HepG2 (cell line): ENCODE measurements around the gene DEPDC5. TPM values are rescaled to one million over a fixed set of nuclear protein-coding genes. Genes with fewer than 3 reads are reported as not detected.
A peak's percentile ranks its signal among the peaks of the same experiment; 100 is the strongest.

Experiments used
- ATAC-seq: fragments of 200-7000 bp; cut with Tn5 transposase; 3 replicates; pipeline ENCODE4 v1.9.1; 2020; ENCODE audit warnings: mild to moderate bottlenecking, moderate library complexity
- BruUV-seq: library from RNA; stranded (reverse); fragments of 400-500 nt; replicated peaks from 2 replicates; lab custom pipeline; 2021; lab: Mats Ljungman, UMichigan
- CTCF ChIA-PET: fragments of 300-600 bp; formaldehyde crosslinking; extraction: SDS; loops from one replicate; lab custom pipeline; 2021; ENCODE audit warnings: low total read pairs, inconsistent platforms, low intra/inter-chr PET ratio; lab: Yijun Ruan, JAX
- POLR2A ChIA-PET: fragments of 350-600 bp; sonication (Branson Sonifier 250); formaldehyde crosslinking; loops from one replicate; lab custom pipeline; 2020; ENCODE audit warnings: antibody characterized with exemption, inconsistent platforms; lab: Yijun Ruan, JAX
- DNase-seq: peaks from one replicate; pipeline ENCODE4 v3.0.0-alpha.2; 2015; ENCODE audit warnings: low spot score
- FAIRE-seq: peaks from 3 replicates; lab custom pipeline; 2011; peaks lifted over from hg19 to GRCh38; lab: Jason Lieb, UNC
- H2AFZ ChIP-seq: one replicate; pipeline ENCODE4 v1.6.1; 2011; ENCODE audit warnings: low read length, inconsistent platforms
- H3K27ac ChIP-seq: fragments of 300-600 bp; 3 replicates; pipeline ENCODE4 v1.8.0; 2011; ENCODE audit warnings: mixed run types, mild to moderate bottlenecking, mixed read lengths, low read length, inconsistent platforms; ENCODE audit not compliant: insufficient read depth; ENCODE audit errors: extremely low read length
- H3K27me3 ChIP-seq, 2 experiments: fragments of 200-600 bp in 1 of 2; 2 replicates in 1 of 2; 3 replicates in 1 of 2; pipeline versions ENCODE4 v1.6.0 to v1.8.0; 2011; ENCODE audit warnings: low read length in 2 of 2, mild to moderate bottlenecking in 2 of 2, moderate library complexity in 2 of 2, inconsistent platforms in 1 of 2; ENCODE audit not compliant: insufficient read depth in 2 of 2, control insufficient read depth in 1 of 2
- H3K36me3 ChIP-seq, 2 experiments: fragments of 200-600 bp in 1 of 2; replicated peaks in 1 of 2; 2 replicates in 1 of 2; 3 replicates in 1 of 2; pipeline versions ENCODE4 v1.5.1 to v1.8.0; 2011; ENCODE audit warnings: low read length in 2 of 2, inconsistent platforms in 1 of 2; ENCODE audit not compliant: insufficient read depth in 2 of 2, control insufficient read depth in 1 of 2
- H3K4me1 ChIP-seq: 2 replicates; pipeline ENCODE4 v1.5.1; 2012; ENCODE audit warnings: low read length, inconsistent platforms; ENCODE audit not compliant: insufficient read depth
- H3K4me2 ChIP-seq: 2 replicates; pipeline ENCODE4 v1.6.0; 2011; ENCODE audit warnings: low read depth, low read length, inconsistent platforms
- H3K4me3 ChIP-seq, 3 experiments: fragments of 200-600 bp in 1 of 3; sonication (generic), shearing (Covaris generic) in 1 of 3; replicated peaks in 1 of 3; 2 replicates each; pipeline ENCODE4 v1.5.1; 2011 to 2016; ENCODE audit warnings: low read length in 3 of 3, inconsistent platforms in 2 of 3, low read depth in 2 of 3, mild to moderate bottlenecking in 2 of 3, control low read depth in 1 of 3, mixed read lengths in 1 of 3; ENCODE audit not compliant: insufficient read depth in 1 of 3
- H3K79me2 ChIP-seq: one replicate; pipeline ENCODE4 v1.6.1; 2011; ENCODE audit warnings: low read length, inconsistent platforms; ENCODE audit not compliant: insufficient read depth
- H3K9ac ChIP-seq: 2 replicates; pipeline ENCODE4 v1.6.0; 2011; ENCODE audit warnings: mild to moderate bottlenecking, low read depth, low read length, inconsistent platforms; ENCODE audit not compliant: insufficient read depth
- H3K9me3 ChIP-seq: 2 replicates; pipeline ENCODE4 v1.5.1; 2012; ENCODE audit warnings: mild to moderate bottlenecking, low read length
- H4K20me1 ChIP-seq: 2 replicates; pipeline ENCODE4 v1.6.0; 2011; ENCODE audit warnings: inconsistent platforms, mild to moderate bottlenecking, low read length, moderate library complexity; ENCODE audit not compliant: insufficient read depth
- GLI4 ChIP-seq: sonication (generic); formaldehyde crosslinking; IDR thresholded peaks from 2 replicates; pipeline ENCODE4 v1.5.1; 2020; ENCODE audit warnings: missing genetic modification reagents, mild to moderate bottlenecking, moderate library complexity, borderline replicate concordance
- NCOA2 ChIP-seq: sonication (generic); formaldehyde crosslinking; IDR thresholded peaks from 2 replicates; pipeline ENCODE4 v1.8.0; 2022; ENCODE audit warnings: inconsistent platforms
- YEATS4 ChIP-seq: sonication (generic); formaldehyde crosslinking; IDR thresholded peaks from 2 replicates; pipeline ENCODE4 v1.4.0; 2020; ENCODE audit warnings: missing genetic modification reagents, borderline replicate concordance
- ZBTB20 ChIP-seq: sonication (generic); formaldehyde crosslinking; IDR thresholded peaks from 2 replicates; pipeline ENCODE4 v1.8.1; 2023; ENCODE audit warnings: missing genetic modification reagents, low read depth, mild to moderate bottlenecking, borderline replicate concordance
- ZNF12 ChIP-seq: sonication (generic); formaldehyde crosslinking; IDR thresholded peaks from 2 replicates; pipeline ENCODE4 v1.5.0; 2020; ENCODE audit warnings: missing genetic modification reagents
- ZNF296 ChIP-seq: sonication (generic); formaldehyde crosslinking; conservative IDR thresholded peaks from 2 replicates; pipeline ENCODE4 v1.5.0; 2020; ENCODE audit warnings: mild to moderate bottlenecking, missing genetic modification reagents
- ZNF331 ChIP-seq: sonication (generic); formaldehyde crosslinking; IDR thresholded peaks from 2 replicates; pipeline ENCODE4 v1.4.0; 2020; ENCODE audit warnings: missing genetic modification reagents
- ZNF335 ChIP-seq: sonication (generic); formaldehyde crosslinking; IDR thresholded peaks from 2 replicates; pipeline ENCODE4 v1.4.0; 2020; ENCODE audit warnings: missing genetic modification reagents
- ZNF33A ChIP-seq: sonication (generic); formaldehyde crosslinking; IDR thresholded peaks from 2 replicates; pipeline ENCODE4 v1.5.1; 2020; ENCODE audit warnings: missing genetic modification reagents, mild to moderate bottlenecking, moderate library complexity, borderline replicate concordance
- ZNF550 ChIP-seq: sonication (generic); formaldehyde crosslinking; IDR thresholded peaks from 2 replicates; pipeline ENCODE4 v1.4.0; 2020; ENCODE audit warnings: mild to moderate bottlenecking, missing genetic modification reagents, borderline replicate concordance
- ZNF562 ChIP-seq: sonication (generic); formaldehyde crosslinking; IDR thresholded peaks from 2 replicates; pipeline ENCODE4 v1.8.0; 2022; ENCODE audit warnings: missing genetic modification reagents, borderline replicate concordance
- ZNF720 ChIP-seq: sonication (generic); formaldehyde crosslinking; IDR thresholded peaks from 2 replicates; pipeline ENCODE4 v1.4.0; 2020; ENCODE audit warnings: missing genetic modification reagents
- ZSCAN9 ChIP-seq: IDR thresholded peaks from 2 replicates; pipeline ENCODE4 v1.6.1; 2016; ENCODE audit warnings: borderline replicate concordance
- WGBS: methylation state at CpG from one replicate; pipeline ENCODE4 v1.1.6; 2017; ENCODE audit warnings: low lambda C conversion rate; 5-methylcytosine and 5-hydroxymethylcytosine counted together
- in situ Hi-C: cut with HindIII; loops from 2 replicates; pipeline ENCODE4 v1.10.0; 2017; ENCODE audit warnings: low pct_unique_long_range_greater_than_20kb; ENCODE audit not compliant: extremely low pct_ligation_motif_present
- intact Hi-C: fragments of 100-400 bp; cut with micrococcal nuclease; formaldehyde crosslinking; loops from one replicate; pipeline ENCODE4 v1.10.0; 2022; ENCODE audit not compliant: unreplicated experiment
- polyA plus RNA-seq, 8 experiments: library from polyadenylated mRNA; depleted of rRNA in 3 of 8; stranded (reverse) in 7 of 8; unstranded in 1 of 8; fragments of >200 nt; fragmentation: Illumina TruSeq in 4 of 8; extraction: Trizol in 4 of 8; gene quantifications; 2 replicates each; pipeline versions ENCODE4 v1.2.1 to v1.2.3, GENCODE V29; 2011 to 2016; ENCODE audit warnings: low read depth in 4 of 8, missing spikeins in 1 of 8, mixed read lengths in 1 of 8; ENCODE audit not compliant: insufficient read depth in 1 of 8
- total RNA-seq, 5 experiments: library from RNA; depleted of rRNA; stranded (reverse); fragments of >200 nt; fragmentation: Illumina TruSeq; extraction: Trizol; gene quantifications; 2 replicates each; pipeline ENCODE4 v1.2.3, GENCODE V29; 2016; ENCODE audit warnings: low read depth in 1 of 5
- TF ChIP-seq, protein P1 (sequence below): sonication (generic); formaldehyde crosslinking; IDR thresholded peaks from 2 replicates; pipeline ENCODE4 v1.8.0; 2022; ENCODE audit warnings: mild to moderate bottlenecking, missing genetic modification reagents, moderate library complexity
- TF ChIP-seq, protein P2 (sequence below): sonication (generic); formaldehyde crosslinking; IDR thresholded peaks from 2 replicates; pipeline ENCODE4 v1.5.0; 2020; ENCODE audit warnings: mild to moderate bottlenecking, missing genetic modification reagents, moderate library complexity
- TF ChIP-seq, protein P3 (sequence below): sonication (generic); formaldehyde crosslinking; IDR thresholded peaks from 2 replicates; pipeline ENCODE4 v1.8.1; 2023; ENCODE audit warnings: mild to moderate bottlenecking, inconsistent platforms, moderate library complexity, missing genetic modification reagents, borderline replicate concordance

DEPDC5 gene
- total and polyA plus RNA-seq, 2 of the 13 experiments (the other 11 are each of a cell fraction or from before 2014, with no cell fraction given), result 9.8 to 12.4 TPM

DNA sequence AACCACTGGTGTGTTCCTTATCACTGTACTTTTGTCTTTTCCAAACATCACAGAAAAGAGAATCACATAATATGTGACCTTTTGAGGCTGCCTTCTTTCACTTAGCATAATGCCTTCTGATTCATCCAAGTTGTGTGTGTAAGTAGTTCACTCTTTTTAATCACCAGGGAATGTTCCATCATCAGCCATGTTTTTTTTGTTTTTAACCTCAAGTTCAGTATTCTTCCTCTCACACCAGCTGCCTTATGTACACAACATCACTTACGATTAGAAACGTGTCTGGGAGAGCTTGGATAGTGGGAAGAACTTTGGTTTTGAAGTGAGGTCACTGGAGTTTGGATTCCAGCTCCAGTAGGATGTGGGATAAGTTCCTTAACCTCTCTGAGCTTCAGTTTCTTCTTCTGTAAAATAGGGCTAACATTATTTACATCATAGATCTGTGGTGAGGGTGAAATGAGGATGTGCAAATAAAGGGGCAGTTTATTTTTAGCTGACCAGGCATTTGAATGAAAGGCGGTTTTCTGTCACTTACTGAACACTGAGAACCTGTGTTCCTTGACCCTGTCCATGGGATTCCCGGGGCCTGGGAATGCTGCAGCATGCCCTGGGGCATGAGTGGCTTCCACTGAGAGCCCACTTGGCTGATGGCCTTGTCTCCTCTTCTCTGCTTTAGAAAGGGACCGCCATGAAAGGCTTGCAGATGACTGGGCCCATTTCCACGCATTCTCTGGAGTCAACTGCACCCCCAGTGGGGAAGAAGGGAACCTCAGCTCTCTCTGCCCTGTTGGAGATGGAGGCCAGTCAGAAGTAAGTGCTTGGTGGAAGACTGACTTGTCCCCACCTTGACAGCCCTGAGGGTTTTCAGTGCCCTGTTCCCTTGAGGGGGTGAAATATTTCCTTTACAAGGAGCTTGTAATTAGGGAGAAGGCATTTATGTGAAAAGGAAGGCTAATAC is 92.6 kb downstream of the DEPDC5 start (continued):
- TF ChIP-seq, protein P1, sequence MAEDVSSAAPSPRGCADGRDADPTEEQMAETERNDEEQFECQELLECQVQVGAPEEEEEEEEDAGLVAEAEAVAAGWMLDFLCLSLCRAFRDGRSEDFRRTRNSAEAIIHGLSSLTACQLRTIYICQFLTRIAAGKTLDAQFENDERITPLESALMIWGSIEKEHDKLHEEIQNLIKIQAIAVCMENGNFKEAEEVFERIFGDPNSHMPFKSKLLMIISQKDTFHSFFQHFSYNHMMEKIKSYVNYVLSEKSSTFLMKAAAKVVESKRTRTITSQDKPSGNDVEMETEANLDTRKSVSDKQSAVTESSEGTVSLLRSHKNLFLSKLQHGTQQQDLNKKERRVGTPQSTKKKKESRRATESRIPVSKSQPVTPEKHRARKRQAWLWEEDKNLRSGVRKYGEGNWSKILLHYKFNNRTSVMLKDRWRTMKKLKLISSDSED (CRISPR knock-in tag), result no peak
- TF ChIP-seq, protein P2, sequence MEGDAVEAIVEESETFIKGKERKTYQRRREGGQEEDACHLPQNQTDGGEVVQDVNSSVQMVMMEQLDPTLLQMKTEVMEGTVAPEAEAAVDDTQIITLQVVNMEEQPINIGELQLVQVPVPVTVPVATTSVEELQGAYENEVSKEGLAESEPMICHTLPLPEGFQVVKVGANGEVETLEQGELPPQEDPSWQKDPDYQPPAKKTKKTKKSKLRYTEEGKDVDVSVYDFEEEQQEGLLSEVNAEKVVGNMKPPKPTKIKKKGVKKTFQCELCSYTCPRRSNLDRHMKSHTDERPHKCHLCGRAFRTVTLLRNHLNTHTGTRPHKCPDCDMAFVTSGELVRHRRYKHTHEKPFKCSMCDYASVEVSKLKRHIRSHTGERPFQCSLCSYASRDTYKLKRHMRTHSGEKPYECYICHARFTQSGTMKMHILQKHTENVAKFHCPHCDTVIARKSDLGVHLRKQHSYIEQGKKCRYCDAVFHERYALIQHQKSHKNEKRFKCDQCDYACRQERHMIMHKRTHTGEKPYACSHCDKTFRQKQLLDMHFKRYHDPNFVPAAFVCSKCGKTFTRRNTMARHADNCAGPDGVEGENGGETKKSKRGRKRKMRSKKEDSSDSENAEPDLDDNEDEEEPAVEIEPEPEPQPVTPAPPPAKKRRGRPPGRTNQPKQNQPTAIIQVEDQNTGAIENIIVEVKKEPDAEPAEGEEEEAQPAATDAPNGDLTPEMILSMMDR (CRISPR knock-in tag), result peak; percentile 35

GRCh38 chr22:31848411-31848810 is 94.6 kb downstream of the DEPDC5 start:
- Histone ChIP-seq H3K27me3 (no peaks in the 10 kb centered on the region), H4K20me1 (no peaks in the 10 kb centered on the region), H3K79me2 (no peaks in the 10 kb centered on the region), H3K36me3 (peaks cover 11 to 48% of the 10 kb centered on the region in 2 experiments; a peak in 4 of 5 replicates), H3K9ac (no peak overlapping the region), H3K4me2 (no peak overlapping the region), H3K4me1 (no peaks in the 10 kb centered on the region), H3K4me3 (no peak overlapping the region), H2AFZ (no peak overlapping the region), H3K9me3 (no peaks in the 10 kb centered on the region), H3K27ac (no peak overlapping the region)
- no CpG with 5 or more reads among the region's 1 CpG for WGBS
- FAIRE-seq (no peak), DNase-seq (no peak), ATAC-seq (no peak)
- TF ChIP-seq ZNF296 (no peak), ZNF562 (CRISPR knock-in tag) (no peak), ZNF720 (no peak), YEATS4 (no peak), ZBTB20 (CRISPR knock-in tag) (no peak), ZNF33A (CRISPR knock-in tag) (no peak), GLI4 (CRISPR knock-in tag) (no peak), ZNF12 (CRISPR knock-in tag) (no peak), ZSCAN9 (CRISPR knock-in tag) (no peak), ZNF335 (CRISPR knock-in tag) (no peak), ZNF331 (no peak), ZNF550 (CRISPR knock-in tag) (no peak), NCOA2 (CRISPR knock-in tag) (no peak)
- TF ChIP-seq, protein P3, sequence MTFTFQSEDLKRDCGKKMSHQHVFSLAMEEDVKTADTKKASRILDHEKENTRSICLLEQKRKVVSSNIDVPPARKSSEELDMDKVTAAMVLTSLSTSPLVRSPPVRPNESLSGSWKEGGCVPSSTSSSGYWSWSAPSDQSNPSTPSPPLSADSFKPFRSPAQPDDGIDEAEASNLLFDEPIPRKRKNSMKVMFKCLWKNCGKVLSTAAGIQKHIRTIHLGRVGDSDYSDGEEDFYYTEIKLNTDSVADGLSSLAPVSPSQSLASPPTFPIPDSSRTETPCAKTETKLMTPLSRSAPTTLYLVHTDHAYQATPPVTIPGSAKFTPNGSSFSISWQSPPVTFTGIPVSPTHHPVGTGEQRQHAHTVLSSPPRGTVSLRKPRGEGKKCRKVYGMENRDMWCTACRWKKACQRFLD (CRISPR knock-in tag), result no peak
- intact Hi-C loops (no loop called here), in situ Hi-C loops (no loop called here)
- no TSS peak for BruUV-seq
- POLR2A ChIA-PET, result no interaction called here
- CTCF ChIA-PET, result no interaction called here
